Upper lobe of right lung (tissue), 1 donor: ENCODE measurements around the gene CLRN3. TPM values are rescaled to one million over a fixed set of nuclear protein-coding genes. Genes with fewer than 3 reads are reported as not detected.

Source experiments
- ATAC-seq: fragments of 200-7000 bp; cut with Tn5 transposase; one replicate; pipeline ENCODE4 v1.9.1; 2020; ENCODE audit warnings: mild to moderate bottlenecking, moderate library complexity
- DNase-seq: peaks from one replicate; pipeline ENCODE4 v3.0.0-alpha.2; 2020
- H3K27ac ChIP-seq: fragments of 200-600 bp; one replicate; pipeline ENCODE4 v1.8.0; 2022
- H3K27me3 ChIP-seq: fragments of 200-600 bp; one replicate; pipeline ENCODE4 v1.8.0; 2022; ENCODE audit warnings: mild to moderate bottlenecking
- H3K36me3 ChIP-seq: fragments of 200-600 bp; one replicate; pipeline ENCODE4 v1.8.0; 2022
- H3K4me1 ChIP-seq: fragments of 200-600 bp; one replicate; pipeline ENCODE4 v1.8.0; 2022
- H3K4me3 ChIP-seq: fragments of 200-600 bp; one replicate; pipeline ENCODE4 v1.8.0; 2022; ENCODE audit warnings: mild to moderate bottlenecking
- H3K9me3 ChIP-seq: fragments of 200-600 bp; one replicate; pipeline ENCODE4 v1.8.0; 2022
- CTCF ChIP-seq: fragments of 200-600 bp; IDR thresholded peaks from one replicate; pipeline ENCODE4 v1.8.0; 2022; ENCODE audit warnings: antibody characterized with exemption
- intact Hi-C: fragments of 100-400 bp; cut with DNase I; formaldehyde crosslinking; loops from one replicate; pipeline ENCODE4 v1.11.0; 2022
- total RNA-seq: library from RNA; stranded (reverse); fragmentation: NEBNext Ultra II Directional; extraction: Animal tissue kit (Norgen Biotek cat#: 25700); gene quantifications from one replicate; pipeline ENCODE4 v1.2.1, GENCODE V29; 2021
- donor health status: DM: no; HTN: yes; CAD: no; lungs with severe emphysema.

Gene CLRN3
- total RNA-seq, 1 donor from 2014 or later: not detected

DNA sequence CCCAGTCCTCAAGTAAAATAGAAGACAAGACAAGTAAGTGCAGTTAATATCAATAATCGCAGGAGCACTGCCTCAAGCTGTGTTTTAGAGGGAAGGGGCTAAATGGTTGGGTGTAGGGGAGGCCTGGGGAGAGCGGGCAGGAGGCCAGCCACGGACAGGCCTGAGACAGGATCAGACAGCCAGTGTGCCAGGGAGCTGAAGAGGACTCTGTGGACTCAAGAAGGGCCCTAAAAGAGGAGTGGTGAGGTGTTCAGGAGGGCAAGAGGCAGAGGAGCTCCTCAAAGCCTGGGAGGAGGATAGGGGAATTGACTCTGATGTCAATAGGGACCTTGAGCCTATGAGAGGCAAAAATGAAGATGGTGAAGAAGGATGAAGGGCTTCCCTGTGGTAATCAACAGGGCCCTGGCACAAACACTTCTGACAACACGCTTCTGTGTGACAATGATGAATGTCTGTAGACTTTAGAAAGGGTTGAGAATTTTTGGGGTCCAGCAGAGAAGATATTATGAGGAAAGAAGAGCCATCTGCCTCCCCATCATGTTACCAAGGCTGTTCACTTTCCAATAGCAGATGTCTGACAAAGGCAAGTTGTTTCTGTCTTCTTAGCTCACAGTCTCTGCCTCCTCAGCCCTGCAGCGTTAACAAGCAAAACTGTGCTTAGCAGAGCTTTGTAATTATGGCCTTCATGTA lies 11.7 kb upstream of the CLRN3 start:
- H3K4me3 ChIP-seq: no peak overlapping the region
- no peaks in the 10 kb centered on the region for H3K27me3 ChIP-seq
- ATAC-seq: no peak
- no peak for DNase-seq
- intact Hi-C loops: no loop called here
- no peak overlapping the region for H3K27ac ChIP-seq
- H3K9me3 ChIP-seq: no peaks in the 10 kb centered on the region
- H3K36me3 ChIP-seq: no peaks in the 10 kb centered on the region
- H3K4me1 ChIP-seq: peaks cover 16% of the 10 kb centered on the region
- no peak for TF ChIP-seq CTCF

- Histone ChIP-seq H3K4me1 (peaks cover 13% of the 10 kb centered on the region), H3K4me3 (no peak overlapping the region), H3K36me3 (no peaks in the 10 kb centered on the region), H3K27ac (no peak overlapping the region), H3K9me3 (no peaks in the 10 kb centered on the region), H3K27me3 (no peaks in the 10 kb centered on the region)
- no peak for ATAC-seq
- intact Hi-C loops: no loop called here
- DNase-seq: no peak
- no peak for TF ChIP-seq CTCF
Observed at GRCh38 chr10:127903789-127904188, 11.0 kb upstream of the CLRN3 start.

- intact Hi-C loops: no loop called here
- ATAC-seq: peak; percentile 97
Observed at GRCh38 chr10:127899766-127900387, 7.1 kb upstream of the CLRN3 start.

GRCh38 chr10:127897177-127897576 lies 4.4 kb upstream of the CLRN3 start:
- no peaks in the 10 kb centered on the region for H3K9me3 ChIP-seq
- ATAC-seq (no peak), DNase-seq (no peak)
- H3K27me3 ChIP-seq: no peaks in the 10 kb centered on the region
- no peak overlapping the region for H3K27ac ChIP-seq
- intact Hi-C loops: no loop called here
- no peak for TF ChIP-seq CTCF
- no peak overlapping the region for H3K4me3 ChIP-seq
- no peaks in the 10 kb centered on the region for H3K4me1 ChIP-seq
- H3K36me3 ChIP-seq: no peaks in the 10 kb centered on the region

More at GRCh38 chr10:127899766-127900387, 7.1 kb upstream of the CLRN3 start:
- H3K4me3 ChIP-seq: no peak overlapping the region
- no peaks in the 10 kb centered on the region for H3K9me3 ChIP-seq
- no peak for DNase-seq
- TF ChIP-seq CTCF: no peak
- H3K4me1 ChIP-seq: no peaks in the 10 kb centered on the region
- H3K27me3 ChIP-seq: no peaks in the 10 kb centered on the region
- H3K36me3 ChIP-seq: no peaks in the 10 kb centered on the region
- no peak overlapping the region for H3K27ac ChIP-seq

DNA sequence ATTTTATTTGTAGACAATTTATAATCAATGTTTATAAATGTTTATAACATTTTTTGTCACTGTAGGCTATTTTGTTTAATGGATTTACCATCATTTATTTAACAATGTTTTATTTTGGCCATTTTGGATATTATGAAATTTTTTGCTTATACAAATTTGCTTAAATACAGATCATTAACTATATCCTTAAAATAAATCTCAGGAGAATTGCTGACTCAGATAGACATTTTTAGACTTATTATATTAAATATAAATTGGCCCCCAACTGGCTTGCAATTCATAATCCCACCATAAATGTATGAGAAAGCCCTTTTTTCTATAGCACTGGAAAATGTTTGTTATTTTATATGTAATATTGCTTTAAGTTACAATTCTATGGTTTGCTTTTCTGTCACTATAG lies 3.8 kb upstream of the CLRN3 start:
- Histone ChIP-seq H3K36me3 (no peaks in the 10 kb centered on the region), H3K9me3 (no peaks in the 10 kb centered on the region), H3K4me1 (no peaks in the 10 kb centered on the region), H3K27ac (no peak overlapping the region), H3K4me3 (no peak overlapping the region), H3K27me3 (no peaks in the 10 kb centered on the region)
- intact Hi-C loops: no loop called here
- ATAC-seq (no peak), DNase-seq (no peak)
- TF ChIP-seq CTCF: no peak
